ENCODE measurements around the gene AFDN. TPM values are rescaled to one million over a fixed set of nuclear protein-coding genes. Genes with fewer than 3 reads are reported as not detected.

Gene AFDN
- total RNA-seq, 1 experiment from 2014 or later = 226 TPM

DNA sequence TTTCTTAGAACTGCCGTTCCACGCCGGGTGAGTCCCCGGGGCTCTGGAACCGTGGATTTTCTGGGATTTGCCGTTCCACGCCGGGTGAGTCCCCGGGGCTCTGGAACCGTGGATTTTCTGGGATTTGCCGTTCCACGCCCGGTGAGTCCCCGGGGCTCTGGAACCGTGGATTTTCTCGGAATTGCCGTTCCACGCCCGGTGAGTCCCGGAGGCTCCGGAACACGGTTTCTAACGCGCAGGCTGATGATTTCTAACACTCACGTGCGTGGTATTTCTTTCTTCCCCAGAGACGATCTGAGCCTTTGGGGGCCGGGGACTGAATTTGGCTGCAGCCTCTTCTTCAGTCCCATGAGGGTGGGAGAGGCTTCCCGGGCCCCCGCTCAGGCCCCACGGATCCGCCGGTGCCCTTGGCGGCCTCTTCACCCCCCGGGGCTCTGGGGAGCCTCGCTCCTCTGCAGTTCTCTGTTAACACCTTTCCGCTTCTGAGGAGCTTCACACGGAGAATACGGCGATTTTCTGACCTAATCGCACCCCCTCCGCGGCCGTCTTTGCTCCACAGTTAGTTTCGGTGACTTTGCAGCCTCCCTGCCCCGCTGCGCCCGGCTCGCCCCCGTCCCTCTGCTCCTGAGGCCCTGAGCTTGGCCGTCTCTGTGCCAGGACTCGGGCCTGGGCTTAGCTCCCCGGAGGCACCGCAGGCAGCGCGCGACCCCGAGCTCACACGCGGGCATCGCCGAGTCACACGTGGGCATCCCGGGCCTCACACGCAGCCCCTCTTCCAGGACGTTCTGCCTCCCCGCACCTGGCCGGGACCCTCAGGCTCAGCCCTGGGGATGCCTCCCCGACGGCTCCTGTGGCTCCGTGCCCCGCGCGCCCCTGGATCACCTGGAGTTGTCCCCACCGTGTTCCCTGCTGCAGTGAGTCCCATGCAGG, 163.6 kb downstream of the AFDN start:
- DNase-seq = no peak
- H3K4me3 Mint-ChIP-seq (ENCODE audit: low read depth, unreplicated experiment) = no peak overlapping the region
- H3K4me1 Mint-ChIP-seq (ENCODE audit: low read depth, unreplicated experiment) = no peaks in the 10 kb centered on the region
- CTCF ChIA-PET = interaction anchor here (0.5 to 0.6 kb wide), 2 partner anchors 286 to 550 kb away, joined by 3 read pairs; no protein-coding TSS in a partner anchor
- no TSS peak for BruUV-seq (replicated peaks)
- TF ChIP-seq, protein P1, sequence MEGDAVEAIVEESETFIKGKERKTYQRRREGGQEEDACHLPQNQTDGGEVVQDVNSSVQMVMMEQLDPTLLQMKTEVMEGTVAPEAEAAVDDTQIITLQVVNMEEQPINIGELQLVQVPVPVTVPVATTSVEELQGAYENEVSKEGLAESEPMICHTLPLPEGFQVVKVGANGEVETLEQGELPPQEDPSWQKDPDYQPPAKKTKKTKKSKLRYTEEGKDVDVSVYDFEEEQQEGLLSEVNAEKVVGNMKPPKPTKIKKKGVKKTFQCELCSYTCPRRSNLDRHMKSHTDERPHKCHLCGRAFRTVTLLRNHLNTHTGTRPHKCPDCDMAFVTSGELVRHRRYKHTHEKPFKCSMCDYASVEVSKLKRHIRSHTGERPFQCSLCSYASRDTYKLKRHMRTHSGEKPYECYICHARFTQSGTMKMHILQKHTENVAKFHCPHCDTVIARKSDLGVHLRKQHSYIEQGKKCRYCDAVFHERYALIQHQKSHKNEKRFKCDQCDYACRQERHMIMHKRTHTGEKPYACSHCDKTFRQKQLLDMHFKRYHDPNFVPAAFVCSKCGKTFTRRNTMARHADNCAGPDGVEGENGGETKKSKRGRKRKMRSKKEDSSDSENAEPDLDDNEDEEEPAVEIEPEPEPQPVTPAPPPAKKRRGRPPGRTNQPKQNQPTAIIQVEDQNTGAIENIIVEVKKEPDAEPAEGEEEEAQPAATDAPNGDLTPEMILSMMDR (IDR thresholded peaks at IDR 0.05; ENCODE audit: unreplicated experiment) = no peak
- no peaks in the 10 kb centered on the region for H3K36me3 Mint-ChIP-seq (ENCODE audit: insufficient read depth, unreplicated experiment)
- intact Hi-C loops (cut with micrococcal nuclease; ENCODE audit: unreplicated experiment) = no loop called here
- H3K27ac Mint-ChIP-seq (ENCODE audit: unreplicated experiment) = no peak overlapping the region
- no peaks in the 10 kb centered on the region for H3K9me3 Mint-ChIP-seq (ENCODE audit: low read depth, unreplicated experiment)
- peaks cover 26% of the 10 kb centered on the region for H3K27me3 Mint-ChIP-seq (ENCODE audit: unreplicated experiment)

DNA sequence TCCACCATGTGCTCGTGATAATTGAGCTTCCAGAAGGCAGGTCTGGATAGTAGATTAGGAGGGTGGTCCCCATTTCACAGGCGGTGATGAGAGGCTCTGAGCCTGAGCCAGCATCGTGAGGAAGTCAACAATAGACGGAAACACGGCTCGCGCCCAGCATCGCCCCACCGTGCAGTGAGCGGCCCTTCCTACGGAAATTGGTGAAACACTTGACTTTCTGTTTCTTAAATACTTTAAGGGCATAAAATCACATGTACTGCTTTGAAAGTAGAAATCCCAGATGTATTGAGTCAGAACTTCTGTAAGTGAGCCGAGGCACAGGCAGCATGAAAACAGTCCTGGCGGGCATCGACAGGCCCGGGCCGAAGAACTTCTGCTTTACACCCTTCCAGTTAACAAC, 166.5 kb downstream of the AFDN start:
- CTCF ChIA-PET = no interaction called here
- intact Hi-C loops (cut with micrococcal nuclease; ENCODE audit: unreplicated experiment) = no loop called here
- TF ChIP-seq, protein P1 (IDR thresholded peaks at IDR 0.05; ENCODE audit: unreplicated experiment) = no peak
- H3K4me3 Mint-ChIP-seq (ENCODE audit: low read depth, unreplicated experiment) = no peak overlapping the region
- H3K27me3 Mint-ChIP-seq (ENCODE audit: unreplicated experiment) = peaks cover 44% of the 10 kb centered on the region
- no peaks in the 10 kb centered on the region for H3K36me3 Mint-ChIP-seq (ENCODE audit: insufficient read depth, unreplicated experiment)
- no TSS peak for BruUV-seq (replicated peaks)
- H3K4me1 Mint-ChIP-seq (ENCODE audit: low read depth, unreplicated experiment) = no peaks in the 10 kb centered on the region
- H3K9me3 Mint-ChIP-seq (ENCODE audit: low read depth, unreplicated experiment) = no peaks in the 10 kb centered on the region
- DNase-seq = no peak
- no peak overlapping the region for H3K27ac Mint-ChIP-seq (ENCODE audit: unreplicated experiment)

DNA sequence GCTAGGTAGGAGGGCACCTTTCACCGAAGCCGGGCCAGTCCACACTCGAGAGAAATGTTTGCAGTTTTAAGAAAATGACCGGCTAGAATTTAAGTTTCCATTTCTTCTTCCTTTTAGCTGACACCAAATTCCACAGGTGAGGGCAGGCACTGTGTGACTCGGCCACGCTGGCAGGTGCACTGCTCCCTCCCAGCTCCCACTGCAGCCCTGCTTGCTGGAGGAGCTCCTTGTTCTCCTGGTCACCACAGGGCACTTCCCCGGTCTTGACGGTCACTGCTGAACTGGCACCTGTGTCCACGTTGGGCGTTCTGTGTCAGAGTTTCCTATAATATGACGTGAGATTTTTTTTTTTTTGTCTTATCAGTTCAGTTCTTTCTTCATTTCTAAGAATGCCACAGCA, 167.1 kb downstream of the AFDN start:
- no peak for DNase-seq
- Mint-ChIP-seq H3K4me1 (ENCODE audit: low read depth, unreplicated experiment) (no peaks in the 10 kb centered on the region), H3K9me3 (ENCODE audit: low read depth, unreplicated experiment) (no peaks in the 10 kb centered on the region), H3K4me3 (ENCODE audit: low read depth, unreplicated experiment) (no peak overlapping the region), H3K27ac (ENCODE audit: unreplicated experiment) (no peak overlapping the region), H3K36me3 (ENCODE audit: insufficient read depth, unreplicated experiment) (no peaks in the 10 kb centered on the region), H3K27me3 (ENCODE audit: unreplicated experiment) (peaks cover 51% of the 10 kb centered on the region)
- CTCF ChIA-PET = no interaction called here
- no TSS peak for BruUV-seq (replicated peaks)
- intact Hi-C loops (cut with micrococcal nuclease; ENCODE audit: unreplicated experiment) = no loop called here
- TF ChIP-seq, protein P1 (IDR thresholded peaks at IDR 0.05; ENCODE audit: unreplicated experiment) = no peak

DNA sequence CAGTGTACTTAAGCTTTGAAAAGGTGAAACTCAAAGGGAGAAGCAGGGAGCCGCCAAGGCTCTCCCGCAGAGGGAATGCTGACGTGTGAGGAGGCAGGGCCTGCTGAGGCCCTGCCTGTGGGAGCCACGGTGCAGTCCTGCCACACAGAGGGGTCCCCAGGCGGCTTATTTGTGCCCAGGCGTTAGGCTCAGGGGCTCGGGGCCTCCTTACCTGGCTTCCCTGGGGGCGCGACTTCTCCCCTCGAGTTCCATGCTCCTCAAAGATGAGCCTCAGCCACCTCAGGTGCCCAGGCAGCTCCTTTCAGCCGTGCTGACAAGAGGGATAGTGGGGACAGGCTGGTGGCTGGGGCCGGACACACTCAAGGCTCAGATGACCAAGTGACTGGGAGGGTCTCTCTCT, 168.6 kb downstream of the AFDN start:
- BruUV-seq (replicated peaks) = no TSS peak
- H3K36me3 Mint-ChIP-seq (ENCODE audit: insufficient read depth, unreplicated experiment) = no peaks in the 10 kb centered on the region
- DNase-seq = no peak
- H3K4me1 Mint-ChIP-seq (ENCODE audit: low read depth, unreplicated experiment) = no peaks in the 10 kb centered on the region
- TF ChIP-seq, protein P1 (IDR thresholded peaks at IDR 0.05; ENCODE audit: unreplicated experiment) = no peak
- H3K27ac Mint-ChIP-seq (ENCODE audit: unreplicated experiment) = no peak overlapping the region
- no peak overlapping the region for H3K4me3 Mint-ChIP-seq (ENCODE audit: low read depth, unreplicated experiment)
- peaks cover 60% of the 10 kb centered on the region for H3K27me3 Mint-ChIP-seq (ENCODE audit: unreplicated experiment)
- H3K9me3 Mint-ChIP-seq (ENCODE audit: low read depth, unreplicated experiment) = no peaks in the 10 kb centered on the region
- CTCF ChIA-PET = no interaction called here
- intact Hi-C loops (cut with micrococcal nuclease; ENCODE audit: unreplicated experiment) = no loop called here
